Effector memory CD4-positive, alpha-beta T cell (primary cell): ENCODE results near the gene ONECUT3.
"Not testable (repeated sequence)": the region's sequence is repeated elsewhere in the genome, so short reads cannot be mapped to it uniquely, and the experiment has no call there.

Experiments used
- DNase-seq, 3 donors: peaks; one replicate each; pipeline ENCODE4 v3.0.0-alpha.2; 2020
- H3K27ac ChIP-seq: 2 replicates; pipeline ENCODE4 v1.7.0; 2013; ENCODE audit warnings: mild to moderate bottlenecking, low read length, moderate library complexity; ENCODE audit not compliant: insufficient read depth, poor library complexity, severe bottlenecking
- H3K27me3 ChIP-seq: replicated peaks from 2 replicates; pipeline ENCODE4 v1.7.0; 2013; ENCODE audit warnings: mild to moderate bottlenecking, low read length; ENCODE audit not compliant: insufficient read depth, control insufficient read depth, poor library complexity, severe bottlenecking
- H3K36me3 ChIP-seq: 2 replicates; pipeline ENCODE4 v1.7.0; 2013; ENCODE audit warnings: mild to moderate bottlenecking, low read length, moderate library complexity; ENCODE audit not compliant: control insufficient read depth, insufficient read depth
- H3K4me1 ChIP-seq: 2 replicates; pipeline ENCODE4 v1.7.0; 2013; ENCODE audit warnings: low read length, mild to moderate bottlenecking; ENCODE audit not compliant: control insufficient read depth, insufficient read depth, poor library complexity, severe bottlenecking
- H3K4me3 ChIP-seq: 2 replicates; pipeline ENCODE4 v1.7.0; 2013; ENCODE audit warnings: low read length, low read depth, mild to moderate bottlenecking; ENCODE audit not compliant: insufficient read depth, poor library complexity, severe bottlenecking
- H3K9me3 ChIP-seq: 2 replicates; pipeline ENCODE4 v1.7.0; 2013; ENCODE audit warnings: mild to moderate bottlenecking, low read length, moderate library complexity; ENCODE audit not compliant: control insufficient read depth

ONECUT3 gene

GRCh38 chr19:1755467-1756171 is 2.3 kb downstream of the ONECUT3 start:
- H3K27ac ChIP-seq, result no peak overlapping the region
- no peak overlapping the region for H3K4me3 ChIP-seq
- no peaks in the 10 kb centered on the region for H3K36me3 ChIP-seq
- H3K4me1 ChIP-seq, result peaks cover 20% of the 10 kb centered on the region
- H3K9me3 ChIP-seq, result no peaks in the 10 kb centered on the region
- H3K27me3 ChIP-seq, result peaks cover 79% of the 10 kb centered on the region
- DNase-seq, result no peak

GRCh38 chr19:1756264-1756663 is 3.0 kb downstream of the ONECUT3 start:
- Histone ChIP-seq H3K4me3 (no peak overlapping the region), H3K36me3 (no peaks in the 10 kb centered on the region), H3K4me1 (peaks cover 20% of the 10 kb centered on the region), H3K27me3 (peaks cover 77% of the 10 kb centered on the region), H3K27ac (no peak overlapping the region), H3K9me3 (no peaks in the 10 kb centered on the region)
- no peak for DNase-seq

GRCh38 chr19:1756705-1757465 is 3.6 kb downstream of the ONECUT3 start:
- no peak for DNase-seq
- Histone ChIP-seq H3K27me3 (peaks cover 77% of the 10 kb centered on the region), H3K4me3 (no peak overlapping the region), H3K36me3 (no peaks in the 10 kb centered on the region), H3K4me1 (peaks cover 20% of the 10 kb centered on the region), H3K9me3 (no peaks in the 10 kb centered on the region), H3K27ac (no peak overlapping the region)

DNA sequence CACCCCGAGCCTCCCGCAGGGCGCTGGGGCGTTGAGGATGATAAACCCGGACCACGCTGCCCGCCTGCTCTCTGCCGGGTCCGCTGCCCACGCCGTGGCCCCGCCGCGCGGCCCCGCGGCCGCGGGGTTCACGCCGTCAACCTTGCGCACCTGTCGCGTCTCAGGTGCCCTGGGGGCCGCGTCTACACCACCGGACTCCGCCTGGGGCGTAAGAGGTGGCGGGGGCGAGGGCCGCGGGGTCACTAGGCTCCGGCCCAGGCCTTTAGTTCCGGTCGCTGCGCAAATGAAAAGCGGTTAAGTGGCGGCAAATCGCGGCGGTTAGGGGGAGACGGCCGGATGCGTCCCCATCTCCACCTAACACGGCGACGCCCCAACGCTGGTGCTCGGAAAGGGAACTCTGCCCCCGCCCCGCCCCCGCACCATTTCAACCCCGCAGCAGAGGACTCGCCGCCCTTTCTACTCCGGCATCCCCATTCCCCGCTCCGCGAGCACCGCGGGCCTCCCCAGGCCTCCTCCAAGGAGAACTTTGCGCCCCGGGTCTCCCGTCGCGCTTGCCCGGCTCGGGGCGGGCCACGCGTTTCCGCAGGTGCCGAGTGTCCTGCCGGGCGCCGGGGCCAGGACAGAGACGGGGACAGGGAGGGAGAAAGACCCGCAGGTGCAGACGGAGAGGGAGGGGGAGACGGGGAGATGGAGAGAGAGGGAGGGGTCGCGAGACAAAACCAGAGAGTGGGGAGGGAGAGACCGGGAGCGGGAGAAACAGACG is 4.3 kb downstream of the ONECUT3 start:
- Histone ChIP-seq H3K27ac (no peak overlapping the region), H3K36me3 (no peaks in the 10 kb centered on the region), H3K4me3 (no peak overlapping the region), H3K9me3 (no peaks in the 10 kb centered on the region), H3K4me1 (peaks cover 20% of the 10 kb centered on the region), H3K27me3 (peaks cover 80% of the 10 kb centered on the region)
- no peak for DNase-seq

DNA sequence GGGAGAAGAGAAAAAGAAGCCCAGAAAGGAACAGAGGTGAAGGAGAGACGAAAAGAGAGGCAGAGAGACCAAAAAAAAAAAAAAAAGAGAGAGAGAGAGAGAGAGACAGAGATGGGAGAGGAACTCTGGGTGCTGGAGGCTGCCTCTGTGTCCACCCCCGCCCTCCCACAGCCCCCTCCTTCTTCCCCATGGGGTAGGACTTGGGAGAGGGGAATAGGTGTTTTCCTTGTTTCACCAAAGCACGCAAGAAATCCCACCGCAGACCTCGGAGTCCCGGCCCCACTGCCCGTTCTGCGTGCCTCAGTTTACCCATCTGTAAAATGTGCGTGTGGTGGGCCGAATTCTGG is 4.9 kb downstream of the ONECUT3 start:
- peaks cover 81% of the 10 kb centered on the region for H3K27me3 ChIP-seq
- no peaks in the 10 kb centered on the region for H3K36me3 ChIP-seq
- DNase-seq, result no peak
- no peak overlapping the region for H3K4me3 ChIP-seq
- no peak overlapping the region for H3K27ac ChIP-seq
- H3K9me3 ChIP-seq, result no peaks in the 10 kb centered on the region
- H3K4me1 ChIP-seq, result peaks cover 17% of the 10 kb centered on the region

DNA sequence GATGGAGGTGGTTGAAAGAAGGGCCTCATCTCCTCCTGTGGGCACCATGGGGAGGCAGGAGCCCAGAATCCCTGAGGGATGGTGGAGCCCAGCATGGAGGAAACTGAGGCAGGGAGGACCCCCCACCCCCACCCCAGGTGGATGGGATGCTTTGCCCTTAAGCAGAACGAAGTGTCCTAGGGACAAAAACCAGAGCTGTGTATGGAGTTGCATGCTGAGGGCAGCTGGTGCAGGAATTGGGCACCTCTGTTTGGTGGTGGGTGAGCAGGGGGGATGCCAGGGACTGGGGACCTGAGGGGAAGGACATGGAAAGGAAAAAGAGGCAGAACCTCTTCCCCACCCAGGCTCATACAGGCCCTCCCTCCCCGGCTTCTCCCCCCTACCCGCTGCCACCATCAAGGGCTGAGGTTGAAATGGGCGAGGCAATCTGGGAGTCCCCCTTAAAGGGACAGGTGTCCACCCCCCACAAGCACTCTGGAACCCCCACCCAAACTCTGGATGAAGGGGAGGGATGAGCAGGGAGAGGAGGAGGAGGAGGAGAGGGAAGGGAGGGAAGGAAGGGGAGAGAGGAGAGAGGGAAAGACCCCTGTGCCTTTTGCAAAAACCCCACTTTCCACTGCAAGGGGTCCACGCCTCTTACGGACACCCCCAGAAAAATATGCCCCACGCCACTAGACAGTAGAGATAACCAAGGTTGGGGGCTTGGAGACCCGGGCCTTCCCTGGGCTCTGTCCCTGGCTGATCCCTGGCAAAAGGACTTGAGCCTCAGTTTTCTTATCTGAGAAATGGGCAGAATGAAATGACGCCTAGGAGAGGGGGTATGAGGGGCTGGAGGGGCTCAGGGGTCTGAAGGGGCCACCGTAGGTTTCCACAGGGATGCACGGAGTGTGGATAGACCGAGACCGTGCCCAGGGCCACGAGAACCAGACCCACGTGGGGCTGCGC is 5.9 kb downstream of the ONECUT3 start:
- Histone ChIP-seq H3K4me3 (no peak overlapping the region), H3K9me3 (no peaks in the 10 kb centered on the region), H3K36me3 (no peaks in the 10 kb centered on the region), H3K4me1 (peaks cover 16% of the 10 kb centered on the region), H3K27me3 (peaks cover 88% of the 10 kb centered on the region), H3K27ac (no peak overlapping the region)
- no peak for DNase-seq

DNA sequence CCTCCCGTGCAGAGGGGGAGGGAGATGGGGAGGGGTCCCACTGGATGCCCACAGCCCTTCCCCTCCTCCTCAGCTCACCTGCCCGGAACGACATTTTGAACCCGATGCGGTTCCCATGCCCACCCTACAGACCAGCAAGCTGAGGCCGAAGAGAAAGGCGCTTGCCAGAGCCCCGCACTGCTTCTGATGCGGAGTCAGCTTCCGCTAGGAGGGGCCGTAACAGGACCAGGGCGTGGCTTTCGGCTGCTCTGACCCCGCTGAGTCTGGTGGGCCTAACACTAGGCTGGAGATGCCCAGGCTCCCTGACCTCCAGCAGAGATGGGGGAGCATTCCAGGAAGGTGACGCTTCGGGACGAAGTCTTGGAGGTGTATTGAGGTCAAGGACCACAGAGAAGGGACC is 6.7 kb downstream of the ONECUT3 start:
- peaks cover 90% of the 10 kb centered on the region for H3K27me3 ChIP-seq

GRCh38 chr19:1760786-1761527 is 7.7 kb downstream of the ONECUT3 start:
- Histone ChIP-seq H3K4me1 (peaks cover 11% of the 10 kb centered on the region), H3K27me3 (peaks cover 90% of the 10 kb centered on the region)
- not testable (repeated sequence) for H3K4me3 ChIP-seq, DNase-seq, H3K27ac ChIP-seq, H3K9me3 ChIP-seq, H3K36me3 ChIP-seq

More for the DNA sequence above, 6.7 kb downstream of the ONECUT3 start:
- Histone ChIP-seq H3K4me3 (no peak overlapping the region), H3K36me3 (no peaks in the 10 kb centered on the region), H3K27ac (no peak overlapping the region), H3K4me1 (peaks cover 12% of the 10 kb centered on the region), H3K9me3 (no peaks in the 10 kb centered on the region)
- no peak for DNase-seq
